Measurements from ENCODE around the gene ELMO1.

The ELMO1 gene

GRCh38 chr7:37365405-37365804 is 83.3 kb downstream of the ELMO1 start:
- DNase-seq: no peak

GRCh38 chr7:37364856-37365255 is 83.8 kb downstream of the ELMO1 start:
- no peak for DNase-seq

GRCh38 chr7:37363536-37364491 is 84.8 kb downstream of the ELMO1 start:
- no peak for DNase-seq

- DNase-seq: no peak
Measured at GRCh38 chr7:37362802-37363201, 85.9 kb downstream of the ELMO1 start.

- no peak for DNase-seq
Measured at GRCh38 chr7:37360484-37360883, 88.2 kb downstream of the ELMO1 start.

- no peak for DNase-seq
Measured at GRCh38 chr7:37359662-37360444, 88.8 kb downstream of the ELMO1 start.

GRCh38 chr7:37359180-37359579 is 89.5 kb downstream of the ELMO1 start:
- no peak for DNase-seq

GRCh38 chr7:37357637-37357996 is 91.0 kb downstream of the ELMO1 start:
- no peak for DNase-seq

- DNase-seq: no peak
Measured at GRCh38 chr7:37356911-37357636, 91.6 kb downstream of the ELMO1 start.

GRCh38 chr7:37354656-37355131 is 94.0 kb downstream of the ELMO1 start:
- no peak for DNase-seq

- no peak for DNase-seq
Measured at GRCh38 chr7:37353949-37354655, 94.6 kb downstream of the ELMO1 start.

GRCh38 chr7:37352974-37353948 is 95.4 kb downstream of the ELMO1 start:
- peak; percentile 4 to 20 for DNase-seq

- DNase-seq: no peak
Measured at GRCh38 chr7:37352251-37352880, 96.3 kb downstream of the ELMO1 start.

- DNase-seq: peak in 1 of 2 experiments; percentile 7
Measured at GRCh38 chr7:37351716-37352115, 96.9 kb downstream of the ELMO1 start.

- no peak for DNase-seq
Measured at GRCh38 chr7:37349979-37350590, 98.6 kb downstream of the ELMO1 start.

GRCh38 chr7:37348982-37349381 is 99.7 kb downstream of the ELMO1 start:
- no peak for DNase-seq

GRCh38 chr7:37346761-37347160 is 101.9 kb downstream of the ELMO1 start:
- DNase-seq: peak; percentile 49 to 76

- DNase-seq: no peak
Measured at GRCh38 chr7:37344886-37345579, 103.6 kb downstream of the ELMO1 start.

GRCh38 chr7:37342688-37343471 is 105.8 kb downstream of the ELMO1 start:
- peak in 1 of 2 experiments; percentile 65 for DNase-seq
